Esophagus squamous epithelium (tissue), 4 donors: ENCODE data around the gene SMOC2.

Experiments
- POLR2A ChIP-seq, 4 donors: fragments of 450-650 bp; IDR thresholded peaks; one replicate each; pipeline ENCODE4 v1.6.1; 2017; ENCODE audit warnings: antibody characterized with exemption in 4 of 4, mild to moderate bottlenecking in 4 of 4, moderate library complexity in 3 of 4
- TF ChIP-seq, protein P1 (sequence below), 6 experiments: fragments of 450-650 bp in 4 of 6; fragments of 200-600 bp in 2 of 6; sonication (generic) in 2 of 6; IDR thresholded peaks; one replicate each; pipeline ENCODE4 v1.5.1; 2016 to 2019; ENCODE audit warnings: antibody characterized with exemption in 6 of 6, mild to moderate bottlenecking in 4 of 6, moderate library complexity in 4 of 6

DNA sequence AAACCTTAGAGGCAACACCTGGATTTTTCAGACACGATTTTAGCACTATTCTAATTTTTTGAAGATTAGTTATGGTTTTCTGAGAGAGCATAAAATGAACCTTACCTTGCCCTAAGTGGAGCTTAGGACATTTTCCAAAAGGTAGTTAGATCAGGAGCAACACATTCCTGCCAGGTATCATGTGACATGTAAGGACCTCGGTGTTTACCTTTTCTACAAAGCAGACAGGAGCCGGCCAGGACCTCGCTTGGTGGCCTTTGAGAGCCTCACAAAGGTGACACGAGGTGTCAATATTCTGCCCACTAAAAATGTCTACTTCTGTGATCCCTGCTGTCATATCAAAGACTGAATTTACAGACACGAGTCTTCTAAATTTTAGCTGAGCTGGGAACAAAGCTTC, 174.9 kb downstream of the SMOC2 start:
- TF ChIP-seq, protein P1, sequence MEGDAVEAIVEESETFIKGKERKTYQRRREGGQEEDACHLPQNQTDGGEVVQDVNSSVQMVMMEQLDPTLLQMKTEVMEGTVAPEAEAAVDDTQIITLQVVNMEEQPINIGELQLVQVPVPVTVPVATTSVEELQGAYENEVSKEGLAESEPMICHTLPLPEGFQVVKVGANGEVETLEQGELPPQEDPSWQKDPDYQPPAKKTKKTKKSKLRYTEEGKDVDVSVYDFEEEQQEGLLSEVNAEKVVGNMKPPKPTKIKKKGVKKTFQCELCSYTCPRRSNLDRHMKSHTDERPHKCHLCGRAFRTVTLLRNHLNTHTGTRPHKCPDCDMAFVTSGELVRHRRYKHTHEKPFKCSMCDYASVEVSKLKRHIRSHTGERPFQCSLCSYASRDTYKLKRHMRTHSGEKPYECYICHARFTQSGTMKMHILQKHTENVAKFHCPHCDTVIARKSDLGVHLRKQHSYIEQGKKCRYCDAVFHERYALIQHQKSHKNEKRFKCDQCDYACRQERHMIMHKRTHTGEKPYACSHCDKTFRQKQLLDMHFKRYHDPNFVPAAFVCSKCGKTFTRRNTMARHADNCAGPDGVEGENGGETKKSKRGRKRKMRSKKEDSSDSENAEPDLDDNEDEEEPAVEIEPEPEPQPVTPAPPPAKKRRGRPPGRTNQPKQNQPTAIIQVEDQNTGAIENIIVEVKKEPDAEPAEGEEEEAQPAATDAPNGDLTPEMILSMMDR (IDR thresholded peaks at IDR 0.05): no peak
- no peak for TF ChIP-seq POLR2A (IDR thresholded peaks at IDR 0.05)
